Stimulated activated naive CD4-positive, alpha-beta T cell (primary cell): ENCODE data around the gene CPLX3.
"Not testable (repeated sequence)": the region's sequence is repeated elsewhere in the genome, so short reads cannot be mapped to it uniquely, and the experiment has no call there.

Experiments used
- DNase-seq, 6 experiments: peaks; one replicate each; lab custom pipeline; 2025; lab: John Stamatoyannopoulos, UW

CPLX3 gene

GRCh38 chr15:74826364-74826819 is at the start of gene CPLX3:
Gene CPLX3, plus strand, starts transcription at chr15:74826627. Its CDS starts 77 bp downstream, at chr15:74826704.
- DNase-seq: peak; percentile 5 to 61 (median 40)

- DNase-seq: peak; percentile 43 to 62 (median 60)
Observed at GRCh38 chr15:74776821-74777768, 49.3 kb upstream of the CPLX3 start.

GRCh38 chr15:74777769-74778598 is 48.4 kb upstream of the CPLX3 start:
- no peak for DNase-seq

GRCh38 chr15:74778599-74778970 is 47.8 kb upstream of the CPLX3 start:
- DNase-seq: no peak

GRCh38 chr15:74779162-74779648 is 47.2 kb upstream of the CPLX3 start:
- DNase-seq: peak in 1 of 6 experiments; percentile 10

- DNase-seq: peak; percentile 19 to 55 (median 30)
Observed at GRCh38 chr15:74780523-74781430, 45.6 kb upstream of the CPLX3 start.

GRCh38 chr15:74781431-74782258 is 44.8 kb upstream of the CPLX3 start, which contains the start of gene CSK:
Gene CSK, plus strand, starts transcription at chr15:74782080. Its CDS starts 16,218 bp downstream, at chr15:74798298.
- peak; percentile 66 to 91 (median 76) for DNase-seq

- peak; percentile 43 to 75 (median 60) for DNase-seq
Observed at GRCh38 chr15:74782259-74783071, 44.0 kb upstream of the CPLX3 start.

- peak in 4 of 6 experiments; percentile 15 to 27 (median 24) for DNase-seq
Observed at GRCh38 chr15:74783072-74783807, 43.2 kb upstream of the CPLX3 start.

- DNase-seq: no peak
Observed at GRCh38 chr15:74783808-74784175, 42.6 kb upstream of the CPLX3 start.

- peak in 2 of 6 experiments; percentile 13 to 47 for DNase-seq
Observed at GRCh38 chr15:74784426-74785193, 41.8 kb upstream of the CPLX3 start.

- DNase-seq: peak in 3 of 6 experiments; percentile 19 to 47 (median 33)
Observed at GRCh38 chr15:74785194-74786032, 41.0 kb upstream of the CPLX3 start.

- DNase-seq: not testable (repeated sequence)
Observed at GRCh38 chr15:74786081-74786480, 40.3 kb upstream of the CPLX3 start.

- DNase-seq: no peak
Observed at GRCh38 chr15:74786551-74787165, 39.8 kb upstream of the CPLX3 start.

- DNase-seq: peak; percentile 83 to 98 (median 95)
Observed at GRCh38 chr15:74787251-74788041, 39.0 kb upstream of the CPLX3 start.
